ENCODE data around the gene CHFR. TPM values are rescaled to one million over a fixed set of nuclear protein-coding genes. Genes with fewer than 3 reads are reported as not detected.
A peak's percentile ranks its signal among the peaks of the same experiment; 100 is the strongest.
"Not testable (repeated sequence)": the region's sequence is repeated elsewhere in the genome, so short reads cannot be mapped to it uniquely, and the experiment has no call there.

The CHFR gene
- total RNA-seq, 1 experiment from 2014 or later = 41.0 TPM

- no peak overlapping the region for H3K27ac Mint-ChIP-seq (ENCODE audit: low read depth, unreplicated experiment)
- no peak overlapping the region for H3K4me3 Mint-ChIP-seq (ENCODE audit: unreplicated experiment)
- no peak for DNase-seq (ENCODE audit: unreplicated experiment)
- no TSS peak for BruUV-seq (replicated peaks)
- peaks cover 92% of the 10 kb centered on the region for H3K36me3 Mint-ChIP-seq (ENCODE audit: insufficient read depth, unreplicated experiment)
- no peaks in the 10 kb centered on the region for H3K4me1 Mint-ChIP-seq (ENCODE audit: insufficient read depth, unreplicated experiment)
- H3K9me3 Mint-ChIP-seq (ENCODE audit: unreplicated experiment) = no peaks in the 10 kb centered on the region
- ChIA-PET POLR2A (no interaction called here), CTCF (no interaction called here)
- H3K27me3 Mint-ChIP-seq (ENCODE audit: insufficient read depth, unreplicated experiment) = no peaks in the 10 kb centered on the region
- intact Hi-C loops (cut with micrococcal nuclease) = no loop called here
- no peak for TF ChIP-seq CTCF (IDR thresholded peaks at IDR 0.05; ENCODE audit: unreplicated experiment)
These were observed 89.4 kb downstream of the CHFR start for GRCh38 chr12:132797820-132798570.

DNA sequence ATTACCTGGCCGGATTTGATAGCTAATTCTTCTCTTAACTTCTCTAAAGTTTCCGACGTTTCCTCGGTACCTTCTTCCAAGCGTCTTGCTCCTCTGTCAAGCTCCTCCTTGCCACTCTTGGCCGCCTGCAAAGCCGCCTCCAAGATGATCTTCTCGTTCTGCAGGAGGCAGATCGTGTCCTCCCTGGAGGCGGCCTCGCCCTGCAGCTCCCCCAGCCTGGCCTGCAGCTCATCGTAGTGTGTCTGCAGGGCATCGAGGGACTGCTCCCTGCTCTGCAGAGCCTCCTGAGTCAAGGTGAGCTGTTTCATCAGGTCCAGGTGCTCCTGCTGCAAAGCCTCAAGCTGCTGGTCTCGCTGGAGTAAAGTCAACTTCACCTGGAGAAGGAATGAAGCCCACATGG lies 91.6 kb downstream of the CHFR start:
- Mint-ChIP-seq H3K4me3 (ENCODE audit: unreplicated experiment) (no peak overlapping the region), H3K36me3 (ENCODE audit: insufficient read depth, unreplicated experiment) (peaks cover 80% of the 10 kb centered on the region), H3K27me3 (ENCODE audit: insufficient read depth, unreplicated experiment) (no peaks in the 10 kb centered on the region), H3K4me1 (ENCODE audit: insufficient read depth, unreplicated experiment) (no peaks in the 10 kb centered on the region), H3K27ac (ENCODE audit: low read depth, unreplicated experiment) (no peak overlapping the region), H3K9me3 (ENCODE audit: unreplicated experiment) (no peaks in the 10 kb centered on the region)
- TF ChIP-seq CTCF (IDR thresholded peaks at IDR 0.05; ENCODE audit: unreplicated experiment) = no peak
- POLR2A ChIA-PET = no interaction called here
- CTCF ChIA-PET = interaction anchor here (1.0 kb wide), 1 partner anchor 12 kb away, joined by 3 read pairs; no protein-coding TSS in a partner anchor
- BruUV-seq (replicated peaks) = TSS peak; percentile 49
- DNase-seq (ENCODE audit: unreplicated experiment) = no peak
- intact Hi-C loops (cut with micrococcal nuclease) = no loop called here

- H3K27me3 Mint-ChIP-seq (ENCODE audit: insufficient read depth, unreplicated experiment); H3K4me3 Mint-ChIP-seq (ENCODE audit: unreplicated experiment); BruUV-seq (replicated peaks); POLR2A ChIA-PET; H3K9me3 Mint-ChIP-seq (ENCODE audit: unreplicated experiment); intact Hi-C loops (cut with micrococcal nuclease); H3K4me1 Mint-ChIP-seq (ENCODE audit: insufficient read depth, unreplicated experiment); DNase-seq (ENCODE audit: unreplicated experiment); H3K27ac Mint-ChIP-seq (ENCODE audit: low read depth, unreplicated experiment): not testable (repeated sequence)
- peaks cover 80% of the 10 kb centered on the region for H3K36me3 Mint-ChIP-seq (ENCODE audit: insufficient read depth, unreplicated experiment)
- CTCF ChIA-PET = interaction anchor here (0.7 kb wide), 1 partner anchor 24 kb away, joined by 3 read pairs; no protein-coding TSS in a partner anchor
These were observed 95.5 kb downstream of the CHFR start for GRCh38 chr12:132791940-132792339.

GRCh38 chr12:132789099-132789471 lies 98.3 kb downstream of the CHFR start:
- CTCF ChIA-PET = no interaction called here
- no TSS peak for BruUV-seq (replicated peaks)
- TF ChIP-seq CTCF (IDR thresholded peaks at IDR 0.05; ENCODE audit: unreplicated experiment) = no peak
- Mint-ChIP-seq H3K36me3 (ENCODE audit: insufficient read depth, unreplicated experiment) (peaks cover 80% of the 10 kb centered on the region), H3K4me1 (ENCODE audit: insufficient read depth, unreplicated experiment) (no peaks in the 10 kb centered on the region), H3K27me3 (ENCODE audit: insufficient read depth, unreplicated experiment) (no peaks in the 10 kb centered on the region), H3K9me3 (ENCODE audit: unreplicated experiment) (no peaks in the 10 kb centered on the region), H3K27ac (ENCODE audit: low read depth, unreplicated experiment) (no peak overlapping the region), H3K4me3 (ENCODE audit: unreplicated experiment) (no peak overlapping the region)
- POLR2A ChIA-PET = no interaction called here
- intact Hi-C loops (cut with micrococcal nuclease) = no loop called here
- DNase-seq (ENCODE audit: unreplicated experiment) = no peak
